RWPE2 (cell line): Measurements from ENCODE around the gene NRSN2.

Source experiments
- ATAC-seq: fragments of 200-7000 bp; cut with Tn5 transposase; 3 replicates; pipeline ENCODE4 v1.9.1; 2021; ENCODE audit warnings: low read depth
- DNase-seq: peaks from one replicate; pipeline ENCODE4 v3.0.0-alpha.2; 2020; ENCODE audit warnings: low spot score
- H3K27ac ChIP-seq: fragments of 450-650 bp; 2 replicates; pipeline ENCODE4 v1.5.1; 2017; ENCODE audit warnings: mild to moderate bottlenecking; ENCODE audit not compliant: poor library complexity, severe bottlenecking
- H3K27me3 ChIP-seq: fragments of 250-450 bp; sonication (Bioruptor Pico); 2 replicates; pipeline ENCODE4 v1.5.1; 2021; ENCODE audit warnings: mild to moderate bottlenecking, moderate library complexity; ENCODE audit not compliant: insufficient read depth, poor library complexity, severe bottlenecking
- H3K36me3 ChIP-seq: fragments of 250-450 bp; sonication (Bioruptor Pico); 2 replicates; pipeline ENCODE4 v1.5.1; 2020; ENCODE audit warnings: low read depth, mild to moderate bottlenecking, moderate library complexity
- H3K4me1 ChIP-seq: fragments of 250-450 bp; sonication (Bioruptor Pico); 2 replicates; pipeline ENCODE4 v1.5.1; 2021; ENCODE audit warnings: mild to moderate bottlenecking, moderate library complexity; ENCODE audit not compliant: insufficient read depth, poor library complexity, severe bottlenecking
- H3K4me3 ChIP-seq: fragments of 250-450 bp; sonication (Bioruptor Pico); 2 replicates; pipeline ENCODE4 v1.5.1; 2021; ENCODE audit warnings: mild to moderate bottlenecking, moderate library complexity; ENCODE audit not compliant: severe bottlenecking
- H3K9me3 ChIP-seq: fragments of 250-450 bp; sonication (Bioruptor Pico); 2 replicates; pipeline ENCODE4 v1.5.1; 2021; ENCODE audit warnings: mild to moderate bottlenecking, moderate library complexity; ENCODE audit not compliant: severe bottlenecking
- TF ChIP-seq, protein P1 (sequence below): fragments of 450-650 bp; IDR thresholded peaks from one replicate; pipeline ENCODE4 v1.5.1; 2017; ENCODE audit warnings: mild to moderate bottlenecking, moderate library complexity; ENCODE audit not compliant: poor library complexity, severe bottlenecking

The NRSN2 gene

GRCh38 chr20:380763-381580, 34.1 kb downstream of the NRSN2 start:
- ATAC-seq (peak; percentile 69), DNase-seq (peak; percentile 91)
- peaks cover 46% of the 10 kb centered on the region for H3K36me3 ChIP-seq
- H3K27ac ChIP-seq: peak overlapping the region; percentile 95
- TF ChIP-seq, protein P1, sequence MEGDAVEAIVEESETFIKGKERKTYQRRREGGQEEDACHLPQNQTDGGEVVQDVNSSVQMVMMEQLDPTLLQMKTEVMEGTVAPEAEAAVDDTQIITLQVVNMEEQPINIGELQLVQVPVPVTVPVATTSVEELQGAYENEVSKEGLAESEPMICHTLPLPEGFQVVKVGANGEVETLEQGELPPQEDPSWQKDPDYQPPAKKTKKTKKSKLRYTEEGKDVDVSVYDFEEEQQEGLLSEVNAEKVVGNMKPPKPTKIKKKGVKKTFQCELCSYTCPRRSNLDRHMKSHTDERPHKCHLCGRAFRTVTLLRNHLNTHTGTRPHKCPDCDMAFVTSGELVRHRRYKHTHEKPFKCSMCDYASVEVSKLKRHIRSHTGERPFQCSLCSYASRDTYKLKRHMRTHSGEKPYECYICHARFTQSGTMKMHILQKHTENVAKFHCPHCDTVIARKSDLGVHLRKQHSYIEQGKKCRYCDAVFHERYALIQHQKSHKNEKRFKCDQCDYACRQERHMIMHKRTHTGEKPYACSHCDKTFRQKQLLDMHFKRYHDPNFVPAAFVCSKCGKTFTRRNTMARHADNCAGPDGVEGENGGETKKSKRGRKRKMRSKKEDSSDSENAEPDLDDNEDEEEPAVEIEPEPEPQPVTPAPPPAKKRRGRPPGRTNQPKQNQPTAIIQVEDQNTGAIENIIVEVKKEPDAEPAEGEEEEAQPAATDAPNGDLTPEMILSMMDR: peak; percentile 44
- H3K4me3 ChIP-seq: peak overlapping the region; percentile 93
- no peaks in the 10 kb centered on the region for H3K9me3 ChIP-seq
- H3K4me1 ChIP-seq: peaks cover 45% of the 10 kb centered on the region
- H3K27me3 ChIP-seq: no peaks in the 10 kb centered on the region

GRCh38 chr20:381581-382290, 34.8 kb downstream of the NRSN2 start:
- peak; percentile 89 for DNase-seq

GRCh38 chr20:382291-383115, 35.6 kb downstream of the NRSN2 start:
- H3K36me3 ChIP-seq: peaks cover 62% of the 10 kb centered on the region
- peak; percentile 35 for ATAC-seq
- DNase-seq: no peak
- no peaks in the 10 kb centered on the region for H3K9me3 ChIP-seq
- H3K27me3 ChIP-seq: no peaks in the 10 kb centered on the region
- H3K4me1 ChIP-seq: peaks cover 45% of the 10 kb centered on the region
- TF ChIP-seq, protein P1: no peak
- H3K27ac ChIP-seq: peak overlapping the region; percentile 95
- H3K4me3 ChIP-seq: peak overlapping the region; percentile 93

More at GRCh38 chr20:381581-382290, 34.8 kb downstream of the NRSN2 start:
- TF ChIP-seq, protein P1: no peak
- Histone ChIP-seq H3K36me3 (peaks cover 54% of the 10 kb centered on the region), H3K4me1 (peaks cover 45% of the 10 kb centered on the region), H3K9me3 (no peaks in the 10 kb centered on the region), H3K27me3 (no peaks in the 10 kb centered on the region), H3K27ac (peak overlapping the region; percentile 95), H3K4me3 (peak overlapping the region; percentile 93)
- peak; percentile 64 for ATAC-seq

GRCh38 chr20:383889-384288, 37.0 kb downstream of the NRSN2 start:
- peaks cover 37% of the 10 kb centered on the region for H3K4me1 ChIP-seq
- H3K27me3 ChIP-seq: no peaks in the 10 kb centered on the region
- peaks cover 76% of the 10 kb centered on the region for H3K36me3 ChIP-seq
- no peaks in the 10 kb centered on the region for H3K9me3 ChIP-seq
- ATAC-seq (no peak), DNase-seq (no peak)
- H3K4me3 ChIP-seq: no peak overlapping the region
- H3K27ac ChIP-seq: peak overlapping the region; percentile 95
- TF ChIP-seq, protein P1: no peak
